A673 (cell line): ENCODE data around the gene ADH1A. TPM values are rescaled to one million over a fixed set of nuclear protein-coding genes. Genes with fewer than 3 reads are reported as not detected.

Experiments used
- BruUV-seq: library from RNA; stranded (reverse); fragments of 400-500 nt; replicated peaks from 2 replicates; lab custom pipeline; 2021; lab: Mats Ljungman, UMichigan
- CTCF ChIA-PET: fragments of 300-600 bp; sonication (Branson Sonifier 250); formaldehyde crosslinking; loops from one replicate; lab custom pipeline; 2022; ENCODE audit warnings: antibody characterized with exemption; lab: Charles Lee
- POLR2A ChIA-PET: fragments of 300-600 bp; sonication (Branson Sonifier 250); formaldehyde crosslinking; loops from one replicate; lab custom pipeline; 2022; ENCODE audit warnings: antibody characterized with exemption; ENCODE audit not compliant: low non-redundant PET; lab: Charles Lee
- DNase-seq: peaks from one replicate; pipeline ENCODE4 v3.0.0-alpha.2; 2015; ENCODE audit warnings: low spot score
- H3K27ac ChIP-seq: fragments of 200-600 bp; sonication (generic); 2 replicates; pipeline ENCODE4 v1.5.1; 2016; ENCODE audit warnings: mixed run types, low read depth, mild to moderate bottlenecking, mixed read lengths, antibody characterized with exemption, low read length; ENCODE audit not compliant: poor library complexity, severe bottlenecking
- H3K27me3 ChIP-seq: fragments of 200-600 bp; sonication (generic); replicated peaks from 2 replicates; pipeline ENCODE4 v1.6.1; 2017; ENCODE audit warnings: mixed run types, low read depth, mild to moderate bottlenecking, mixed read lengths, antibody characterized with exemption, low read length; ENCODE audit not compliant: insufficient read depth, poor library complexity
- H3K36me3 ChIP-seq: fragments of 200-600 bp; sonication (generic); 2 replicates; pipeline ENCODE4 v1.6.1; 2016; ENCODE audit warnings: mixed run types, mild to moderate bottlenecking, mixed read lengths, antibody characterized with exemption, low read length; ENCODE audit not compliant: insufficient read depth, poor library complexity, severe bottlenecking
- H3K4me1 ChIP-seq: fragments of 200-600 bp; sonication (generic); 2 replicates; pipeline ENCODE4 v1.6.1; 2017; ENCODE audit warnings: mixed run types, mild to moderate bottlenecking, mixed read lengths, antibody characterized with exemption, low read length; ENCODE audit not compliant: insufficient read depth, poor library complexity, severe bottlenecking
- H3K4me3 ChIP-seq: fragments of 200-600 bp; sonication (generic); 2 replicates; pipeline ENCODE4 v1.5.1; 2016; ENCODE audit warnings: low read depth, mixed run types, mild to moderate bottlenecking, mixed read lengths, low read length; ENCODE audit not compliant: poor library complexity, severe bottlenecking
- H3K9me3 ChIP-seq: fragments of 200-600 bp; sonication (generic); 2 replicates; pipeline ENCODE4 v1.6.1; 2016; ENCODE audit warnings: mixed run types, low read depth, mild to moderate bottlenecking, mixed read lengths, antibody characterized with exemption, low read length; ENCODE audit not compliant: poor library complexity, severe bottlenecking
- EZH2 ChIP-seq: fragments of 200-600 bp; sonication (generic); IDR thresholded peaks from 2 replicates; pipeline ENCODE4 v1.6.1; 2017; ENCODE audit warnings: borderline replicate concordance, low read depth, mild to moderate bottlenecking, mixed read lengths, antibody characterized with exemption, low read length; ENCODE audit not compliant: poor library complexity, severe bottlenecking
- intact Hi-C: fragments of 100-400 bp; cut with micrococcal nuclease; formaldehyde crosslinking; loops from one replicate; pipeline ENCODE4 v1.10.0; 2022; ENCODE audit not compliant: unreplicated experiment
- total RNA-seq: library from RNA; stranded (reverse); gene quantifications from 2 replicates; pipeline ENCODE4 v1.2.3, GENCODE V29; 2021
- TF ChIP-seq, protein P1 (sequence below): fragments of 300-800, 200-600 bp; sonication (generic); conservative IDR thresholded peaks from 2 replicates; pipeline ENCODE4 v1.5.1; 2017; ENCODE audit warnings: low read depth, mild to moderate bottlenecking, antibody characterized with exemption, low read length, moderate library complexity, mixed read lengths

Gene ADH1A
- total RNA-seq, 1 experiment from 2014 or later: not detected

DNA sequence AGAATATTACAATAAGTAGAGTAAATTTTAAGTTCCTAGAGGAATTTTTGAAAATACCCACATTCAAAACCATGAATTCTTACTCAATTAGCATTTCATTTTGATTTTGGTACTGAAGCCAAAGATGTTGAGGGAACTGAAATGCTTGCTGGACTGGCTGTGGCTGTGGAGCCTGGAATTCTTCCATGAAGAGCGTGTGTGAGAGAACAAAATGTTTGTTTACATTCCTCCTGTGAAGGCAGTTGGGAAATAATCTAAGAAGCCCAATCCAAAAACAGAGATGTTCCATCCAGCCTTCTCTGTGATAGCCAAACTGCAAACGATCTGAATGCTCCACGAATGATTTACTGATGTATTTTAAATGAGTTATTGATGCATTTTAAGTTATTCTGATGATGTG, 34.2 kb upstream of the ADH1A start:
- POLR2A ChIA-PET: no interaction called here
- H3K9me3 ChIP-seq: no peaks in the 10 kb centered on the region
- CTCF ChIA-PET: no interaction called here
- H3K4me1 ChIP-seq: no peaks in the 10 kb centered on the region
- no TSS peak for BruUV-seq
- intact Hi-C loops: no loop called here
- TF ChIP-seq, protein P1, sequence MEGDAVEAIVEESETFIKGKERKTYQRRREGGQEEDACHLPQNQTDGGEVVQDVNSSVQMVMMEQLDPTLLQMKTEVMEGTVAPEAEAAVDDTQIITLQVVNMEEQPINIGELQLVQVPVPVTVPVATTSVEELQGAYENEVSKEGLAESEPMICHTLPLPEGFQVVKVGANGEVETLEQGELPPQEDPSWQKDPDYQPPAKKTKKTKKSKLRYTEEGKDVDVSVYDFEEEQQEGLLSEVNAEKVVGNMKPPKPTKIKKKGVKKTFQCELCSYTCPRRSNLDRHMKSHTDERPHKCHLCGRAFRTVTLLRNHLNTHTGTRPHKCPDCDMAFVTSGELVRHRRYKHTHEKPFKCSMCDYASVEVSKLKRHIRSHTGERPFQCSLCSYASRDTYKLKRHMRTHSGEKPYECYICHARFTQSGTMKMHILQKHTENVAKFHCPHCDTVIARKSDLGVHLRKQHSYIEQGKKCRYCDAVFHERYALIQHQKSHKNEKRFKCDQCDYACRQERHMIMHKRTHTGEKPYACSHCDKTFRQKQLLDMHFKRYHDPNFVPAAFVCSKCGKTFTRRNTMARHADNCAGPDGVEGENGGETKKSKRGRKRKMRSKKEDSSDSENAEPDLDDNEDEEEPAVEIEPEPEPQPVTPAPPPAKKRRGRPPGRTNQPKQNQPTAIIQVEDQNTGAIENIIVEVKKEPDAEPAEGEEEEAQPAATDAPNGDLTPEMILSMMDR: no peak
- TF ChIP-seq EZH2: no peak
- H3K36me3 ChIP-seq: no peaks in the 10 kb centered on the region
- no peak overlapping the region for H3K27ac ChIP-seq
- DNase-seq: no peak
- no peak overlapping the region for H3K4me3 ChIP-seq
- no peaks in the 10 kb centered on the region for H3K27me3 ChIP-seq

DNA sequence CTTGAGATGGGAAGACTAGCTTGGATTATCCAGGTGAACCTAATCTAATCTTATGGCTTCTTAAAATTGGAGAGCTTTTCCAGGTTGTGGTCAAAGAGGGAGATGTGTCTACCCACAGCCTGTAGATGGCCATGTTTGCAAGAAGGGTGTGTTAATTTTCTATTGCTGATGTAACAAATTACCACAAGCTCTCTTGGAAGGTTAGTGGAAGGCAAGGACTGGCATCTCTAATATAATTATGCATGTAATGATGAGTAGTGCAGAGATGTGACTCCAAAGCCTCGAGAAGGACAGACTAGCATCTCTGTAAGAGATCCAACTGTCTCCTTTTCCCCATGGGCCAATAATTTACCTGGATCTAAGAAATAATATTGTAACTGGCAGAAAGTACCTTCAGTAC, 33.6 kb upstream of the ADH1A start:
- H3K36me3 ChIP-seq: no peaks in the 10 kb centered on the region
- CTCF ChIA-PET: no interaction called here
- TF ChIP-seq EZH2: no peak
- TF ChIP-seq, protein P1: no peak
- no peaks in the 10 kb centered on the region for H3K9me3 ChIP-seq
- no peak overlapping the region for H3K27ac ChIP-seq
- H3K4me1 ChIP-seq: no peaks in the 10 kb centered on the region
- POLR2A ChIA-PET: no interaction called here
- intact Hi-C loops: no loop called here
- no peak for DNase-seq
- no TSS peak for BruUV-seq
- H3K27me3 ChIP-seq: no peaks in the 10 kb centered on the region
- no peak overlapping the region for H3K4me3 ChIP-seq

DNA sequence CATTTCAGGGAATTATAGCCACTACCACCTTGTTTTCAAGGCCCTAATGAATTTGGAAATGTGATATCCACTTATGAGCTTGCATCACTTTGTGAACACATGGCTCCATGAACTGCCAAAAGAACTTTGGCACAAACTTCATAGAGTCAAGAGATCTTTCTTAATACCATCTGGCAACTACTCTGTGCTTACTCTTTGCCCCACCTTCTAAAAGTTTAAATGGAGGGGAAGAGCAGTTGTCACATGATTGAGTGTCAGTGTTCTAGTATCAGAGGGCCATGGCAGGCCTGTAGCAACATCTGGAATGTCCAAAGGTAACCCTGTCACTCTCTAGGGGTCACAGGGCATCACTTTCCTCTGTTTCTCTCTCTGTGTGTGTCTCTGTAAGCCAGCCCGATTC, 33.0 kb upstream of the ADH1A start:
- no peak for DNase-seq
- ChIA-PET POLR2A (no interaction called here), CTCF (no interaction called here)
- Histone ChIP-seq H3K27ac (no peak overlapping the region), H3K36me3 (no peaks in the 10 kb centered on the region), H3K4me3 (no peak overlapping the region), H3K4me1 (no peaks in the 10 kb centered on the region), H3K9me3 (no peaks in the 10 kb centered on the region), H3K27me3 (no peaks in the 10 kb centered on the region)
- TF ChIP-seq, protein P1: no peak
- no peak for TF ChIP-seq EZH2
- intact Hi-C loops: no loop called here
- no TSS peak for BruUV-seq
